HUDEP-2 (cell line): ENCODE data around the gene IRF8.
"Not testable (repeated sequence)": the region's sequence is repeated elsewhere in the genome, so short reads cannot be mapped to it uniquely, and the experiment has no call there.

Source experiments
- DNase-seq, 76 experiments: peaks; one replicate each; lab custom pipeline; 2025; ENCODE audit not compliant: unreplicated experiment in 76 of 76; lab: John Stamatoyannopoulos, UW

Gene IRF8

DNA sequence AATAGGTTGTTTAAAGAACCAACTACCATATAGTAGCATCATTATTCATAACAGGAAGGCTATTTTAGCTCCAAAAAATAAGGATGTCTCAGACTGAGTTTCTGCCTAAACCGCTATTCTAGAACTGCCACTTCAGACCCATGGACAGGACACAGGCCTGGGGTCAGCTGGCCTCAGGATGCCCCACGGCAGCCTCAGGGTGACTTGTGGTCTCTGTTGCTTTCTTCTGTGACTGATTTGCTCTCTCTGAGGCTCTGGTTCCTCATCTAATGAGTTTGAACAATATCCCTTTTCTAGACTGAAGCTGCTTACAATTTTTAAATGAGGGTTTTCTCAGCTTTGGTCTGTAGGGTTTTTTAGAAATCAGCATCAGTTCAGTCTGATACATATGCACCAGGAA, 31.8 kb upstream of the IRF8 start:
- no peak for DNase-seq

DNA sequence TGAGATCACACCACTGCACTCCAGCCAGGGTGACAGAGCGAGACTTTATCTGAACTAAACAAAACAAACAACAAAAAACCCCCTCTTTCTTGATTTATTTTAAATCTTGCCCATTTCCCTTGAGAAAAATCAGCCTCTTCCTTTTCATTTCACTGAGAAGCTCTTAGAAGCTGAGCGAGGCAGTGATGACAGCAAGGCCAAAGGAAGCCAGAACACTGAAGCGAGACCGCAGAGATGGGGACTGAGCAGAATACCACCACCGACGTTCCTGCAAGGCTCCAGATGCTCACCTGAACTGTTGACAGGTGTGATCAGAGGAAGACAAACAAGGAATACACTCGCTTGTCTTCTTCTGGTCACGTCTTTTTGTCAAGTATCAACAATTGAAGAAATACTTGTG, 30.5 kb upstream of the IRF8 start:
- DNase-seq: no peak

DNA sequence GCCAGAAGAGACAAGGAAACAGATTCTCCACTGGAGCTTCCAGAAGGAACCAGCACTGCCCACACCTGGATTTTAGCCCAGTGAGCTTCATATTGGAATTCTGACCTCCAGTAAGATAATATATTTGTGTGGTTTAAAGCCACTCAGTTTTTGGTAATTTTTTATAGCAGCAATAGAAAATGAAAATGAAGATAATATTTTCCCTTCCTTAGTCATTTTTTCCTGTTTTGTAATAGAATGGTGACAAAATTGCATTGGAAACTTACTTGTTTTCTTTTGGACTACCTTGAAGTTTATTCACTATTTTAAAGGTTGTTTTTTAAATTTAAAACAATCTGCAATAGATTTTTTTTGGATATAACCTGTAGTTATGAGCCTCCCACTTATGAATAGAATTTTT, 29.8 kb upstream of the IRF8 start:
- no peak for DNase-seq

DNA sequence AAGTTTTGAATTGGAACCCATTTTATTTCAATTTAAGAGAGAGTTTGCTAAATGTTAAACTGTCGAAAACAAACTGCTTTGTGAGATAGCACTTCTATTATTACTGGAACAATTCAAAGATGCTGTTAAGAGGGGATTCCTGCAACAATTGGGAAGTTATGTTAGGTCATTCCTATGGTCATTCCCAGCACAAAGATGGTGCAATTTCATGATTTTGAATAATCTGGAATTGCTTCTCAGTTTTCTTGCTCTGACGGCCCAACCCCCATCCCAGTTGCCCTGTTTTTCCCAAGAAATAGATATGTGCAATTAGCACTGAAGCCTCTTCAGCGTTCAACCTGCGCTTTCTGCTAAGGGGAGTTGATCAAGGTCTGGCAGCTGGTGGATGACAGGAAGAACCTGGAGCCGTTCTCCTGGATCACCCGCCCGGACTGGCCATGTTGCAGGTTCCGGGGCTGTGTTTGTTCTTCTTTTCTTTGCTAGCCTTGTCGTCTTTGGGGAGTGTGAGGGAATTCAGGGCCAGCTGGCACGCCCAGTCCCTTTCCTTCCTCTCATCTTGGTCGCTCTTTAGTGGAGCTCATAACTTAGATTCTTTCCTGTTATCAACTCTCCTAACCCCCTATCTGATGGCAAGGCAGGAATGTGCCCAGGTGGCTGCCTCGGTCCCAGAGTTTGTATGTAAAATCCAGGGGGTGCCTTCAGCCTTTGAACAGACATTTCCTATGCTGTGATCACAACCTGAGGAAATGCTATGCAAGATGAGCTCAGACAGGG, 29.0 kb upstream of the IRF8 start:
- DNase-seq: no peak

DNA sequence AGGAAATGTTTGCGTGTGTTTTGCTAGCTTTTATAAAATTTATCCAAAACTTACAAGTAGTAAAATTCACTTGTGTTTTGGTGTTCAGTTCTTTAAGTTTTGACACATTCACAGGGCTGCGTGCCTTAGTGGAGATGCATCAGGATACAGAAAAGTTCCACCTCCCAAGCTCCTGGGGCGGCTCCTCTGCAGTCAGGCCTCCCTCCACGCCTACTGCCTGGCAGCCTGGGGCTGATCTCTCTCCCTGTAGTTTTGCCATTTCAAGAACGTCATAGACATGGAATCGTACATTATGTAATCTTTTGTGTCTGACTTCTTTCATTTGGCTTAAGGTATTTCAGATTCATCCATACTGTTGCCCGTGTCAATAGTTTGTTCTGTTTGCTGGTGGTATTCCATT, 27.2 kb upstream of the IRF8 start:
- DNase-seq: no peak

DNA sequence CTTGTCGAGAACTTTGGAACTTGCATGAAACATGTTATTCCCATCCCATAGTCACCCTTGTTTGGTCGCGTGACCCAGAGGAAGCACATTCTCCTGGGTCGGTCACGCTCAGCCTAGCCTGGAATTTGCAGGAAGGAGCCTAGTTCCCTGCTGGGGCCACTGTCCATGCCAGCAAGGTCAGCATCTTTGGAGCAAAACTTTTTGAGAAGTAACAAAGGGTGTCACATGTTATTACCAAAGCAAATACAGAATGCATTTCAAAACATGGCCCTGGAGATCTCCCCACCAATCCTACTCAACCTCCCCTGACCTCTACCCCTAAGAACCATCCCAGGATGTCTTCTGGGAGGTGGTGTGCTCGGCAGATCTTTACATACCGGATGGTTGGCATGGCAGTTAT, 26.2 kb upstream of the IRF8 start:
- no peak for DNase-seq

DNA sequence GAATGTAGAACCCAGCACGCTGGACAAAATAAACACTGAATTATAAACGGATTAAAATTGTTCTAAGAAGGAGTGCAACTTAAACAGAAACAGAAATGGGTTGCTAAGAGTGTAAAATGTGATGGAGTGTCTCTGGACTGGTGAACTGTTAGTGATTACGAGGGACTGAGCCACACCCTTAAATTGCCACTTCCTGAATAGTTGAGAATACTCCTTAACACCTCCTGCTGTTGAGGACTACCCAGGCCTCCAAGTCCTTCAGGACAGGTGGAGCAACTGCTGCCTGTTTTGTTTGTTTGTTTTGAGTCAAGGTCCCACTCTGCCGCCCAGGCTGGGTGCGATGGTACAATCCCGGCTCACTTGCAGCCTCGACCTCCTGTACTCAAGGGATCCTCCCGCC, 25.8 kb upstream of the IRF8 start:
- DNase-seq: no peak

DNA sequence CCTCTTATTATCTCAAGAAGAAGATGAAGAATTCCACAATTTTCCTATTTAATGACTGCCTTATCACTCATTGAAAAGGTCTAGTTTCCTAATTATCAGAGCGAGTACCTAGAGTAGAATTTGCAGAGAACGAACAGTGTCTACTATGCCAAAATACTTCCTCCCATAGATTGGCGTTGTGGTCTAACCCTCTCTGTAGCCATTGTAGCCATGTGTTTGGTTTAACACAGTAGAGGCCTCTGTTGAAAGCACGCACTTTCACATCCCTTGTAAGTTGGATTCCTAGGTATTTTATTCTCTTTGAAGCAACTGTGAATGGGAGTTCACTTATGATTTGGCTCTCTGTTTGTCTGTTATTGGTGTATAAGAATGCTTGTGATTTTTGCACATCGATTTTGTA, 24.9 kb upstream of the IRF8 start:
- not testable (repeated sequence) for DNase-seq

DNA sequence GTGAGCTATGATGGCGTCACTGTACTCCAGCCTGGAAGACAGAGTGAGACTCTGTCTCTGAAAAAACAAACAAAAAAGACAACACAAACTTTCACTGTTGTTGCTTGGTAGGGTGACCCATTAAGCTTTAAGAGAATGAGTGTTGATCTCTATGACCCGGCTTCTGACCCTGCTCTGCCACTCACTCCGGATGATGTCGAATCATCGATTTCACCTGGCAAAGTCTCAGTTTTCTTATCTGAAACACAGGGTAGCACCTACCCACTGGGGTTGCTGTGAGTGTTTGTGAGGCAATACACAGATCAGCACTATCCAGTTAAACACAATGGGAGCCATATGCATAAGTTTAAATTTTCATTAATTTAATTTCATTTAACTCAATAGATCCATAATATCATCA, 20.6 kb upstream of the IRF8 start:
- no peak for DNase-seq

DNA sequence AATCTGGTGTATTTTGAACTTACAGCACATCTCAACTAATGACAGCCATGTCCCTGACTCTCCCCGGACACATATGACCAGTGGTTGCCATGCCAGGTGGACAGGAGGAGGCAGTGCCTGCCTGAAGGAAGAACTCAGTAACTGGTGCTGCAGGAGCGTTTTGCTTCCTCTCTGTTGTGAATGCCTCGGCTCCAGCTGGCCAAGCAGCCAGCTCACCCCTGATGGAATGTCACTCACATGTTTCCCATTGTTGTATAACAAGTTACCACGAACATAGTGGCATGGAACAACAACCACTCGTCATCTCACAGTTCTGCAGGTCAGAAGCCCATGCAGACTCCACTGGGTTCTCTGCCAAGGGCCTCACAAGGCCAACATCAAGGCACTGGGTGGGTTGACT, 20.1 kb upstream of the IRF8 start:
- no peak for DNase-seq

DNA sequence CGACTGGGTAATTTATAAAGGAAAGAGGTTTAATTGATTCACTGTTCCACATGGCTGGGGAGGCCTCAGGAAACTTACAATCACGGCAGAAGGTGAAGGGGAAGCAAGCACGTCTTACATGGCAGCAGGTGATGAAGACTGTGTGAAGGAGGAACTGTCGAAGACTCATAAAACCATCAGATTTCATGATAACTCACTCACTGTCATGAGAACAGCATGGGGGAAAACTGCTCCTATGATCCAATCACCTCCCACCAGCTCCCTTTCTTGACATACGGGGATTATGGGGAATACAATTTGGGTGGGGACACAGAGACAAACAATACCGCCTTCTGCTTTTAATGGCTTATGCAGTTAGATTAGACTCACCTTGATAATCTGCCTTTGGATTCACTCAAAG, 19.4 kb upstream of the IRF8 start:
- no peak for DNase-seq

DNA sequence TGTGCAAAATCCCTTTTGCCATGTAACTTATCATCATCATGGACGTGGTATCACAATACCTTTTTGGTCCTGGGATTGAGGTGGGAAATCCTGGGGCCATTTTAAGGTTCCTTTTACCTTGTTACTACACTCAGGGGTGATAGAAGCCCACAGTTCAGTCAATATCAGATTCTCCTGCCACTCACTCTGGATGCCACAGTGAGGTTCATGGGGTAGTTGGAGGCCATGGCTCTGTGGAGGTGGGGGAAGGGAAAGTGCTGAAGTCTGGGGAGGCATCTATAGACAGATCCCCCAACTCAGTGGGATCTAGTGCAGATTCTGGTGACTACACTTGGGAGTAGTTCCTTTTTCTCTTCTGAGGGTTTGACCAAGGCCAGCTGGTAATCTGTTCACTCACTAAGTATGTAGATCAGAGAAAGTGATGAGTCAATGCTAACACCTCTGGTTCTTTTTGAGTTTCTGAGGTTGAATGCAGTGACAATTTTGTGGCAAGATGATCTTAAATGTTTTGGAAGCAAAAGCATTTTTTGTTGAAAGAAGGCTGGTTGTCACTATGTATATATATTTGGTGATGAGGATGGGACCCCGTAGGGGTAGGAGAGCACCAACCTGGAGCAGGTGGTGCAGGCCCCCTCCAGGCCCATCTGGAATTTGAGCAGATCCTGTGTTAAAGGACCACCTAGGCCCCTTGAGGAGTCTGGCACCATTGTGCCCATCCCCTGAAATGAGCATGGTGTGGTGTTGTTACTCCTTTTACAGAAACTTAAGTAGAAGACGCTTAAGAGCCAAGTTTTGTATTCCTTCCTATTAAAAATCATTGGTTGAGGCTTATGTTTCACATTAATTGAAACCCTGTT, 18.8 kb upstream of the IRF8 start:
- DNase-seq: no peak

DNA sequence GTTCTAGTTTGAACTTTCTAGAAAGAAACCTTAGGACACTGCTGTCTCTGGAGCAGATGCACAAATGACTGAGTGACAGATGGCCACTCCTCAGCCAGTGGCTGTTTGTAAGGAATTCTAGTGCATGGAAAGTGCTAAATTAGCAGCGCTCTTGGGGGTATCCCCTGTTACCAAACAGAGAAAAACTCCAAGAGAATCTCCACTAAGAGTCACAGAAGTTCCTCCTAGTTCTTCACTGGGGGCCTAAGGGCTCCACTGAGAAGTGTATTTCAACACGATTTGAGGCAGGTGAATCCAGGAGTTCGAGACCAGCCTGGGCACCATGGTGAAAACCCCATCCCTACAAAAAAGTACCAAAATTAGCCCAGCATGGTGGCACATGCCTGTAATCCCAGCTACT, 18.1 kb upstream of the IRF8 start:
- DNase-seq: no peak

DNA sequence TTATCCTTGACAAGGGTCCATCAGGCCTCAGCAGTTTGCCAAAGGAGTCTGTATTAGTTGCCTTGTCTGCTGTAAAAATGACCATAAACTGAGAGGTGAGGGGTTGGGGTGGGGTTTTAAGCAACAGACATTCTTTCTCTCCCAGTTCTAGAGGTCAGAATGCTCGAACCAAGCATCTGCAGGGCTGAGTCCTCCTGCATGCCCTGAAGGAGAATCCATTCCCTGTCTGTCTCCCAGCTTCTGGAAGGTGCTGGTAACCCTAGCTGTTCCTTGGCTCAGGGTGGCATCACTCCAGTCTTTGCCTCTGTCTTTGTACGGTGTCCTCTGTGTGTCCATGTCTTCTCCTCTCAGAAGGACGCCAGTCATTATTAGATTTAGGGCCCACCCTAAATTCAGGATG, 17.5 kb upstream of the IRF8 start:
- no peak for DNase-seq

DNA sequence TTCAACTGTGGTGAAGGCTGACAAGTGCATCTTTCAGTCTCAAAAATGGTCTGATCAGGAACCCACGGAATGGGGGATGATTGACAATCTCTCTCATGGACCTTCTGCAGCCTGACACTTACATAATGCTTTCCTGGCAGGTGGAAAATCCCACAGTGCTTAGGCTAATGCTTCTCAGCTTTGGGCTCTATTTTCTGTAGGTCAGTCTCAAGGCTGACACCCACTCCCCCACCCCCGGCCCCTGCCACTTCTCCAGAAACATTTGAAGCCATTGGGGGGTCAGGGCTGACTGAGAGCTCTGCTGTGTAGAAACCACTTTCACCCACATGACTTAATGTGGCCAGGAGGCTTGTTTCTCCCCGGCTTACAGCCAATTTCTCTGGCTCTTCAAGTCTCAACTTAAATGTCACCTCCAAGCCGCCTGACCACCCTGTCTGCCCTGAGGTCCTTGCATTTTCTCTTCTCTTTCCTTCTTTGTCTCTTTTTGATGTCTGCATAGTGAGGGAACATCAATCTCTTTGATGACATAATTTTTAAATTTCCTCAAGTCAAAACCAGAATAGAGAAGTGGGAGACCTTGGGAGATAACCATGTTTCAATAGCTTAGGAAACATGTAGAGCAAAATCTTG, 16.7 kb upstream of the IRF8 start:
- DNase-seq: no peak

DNA sequence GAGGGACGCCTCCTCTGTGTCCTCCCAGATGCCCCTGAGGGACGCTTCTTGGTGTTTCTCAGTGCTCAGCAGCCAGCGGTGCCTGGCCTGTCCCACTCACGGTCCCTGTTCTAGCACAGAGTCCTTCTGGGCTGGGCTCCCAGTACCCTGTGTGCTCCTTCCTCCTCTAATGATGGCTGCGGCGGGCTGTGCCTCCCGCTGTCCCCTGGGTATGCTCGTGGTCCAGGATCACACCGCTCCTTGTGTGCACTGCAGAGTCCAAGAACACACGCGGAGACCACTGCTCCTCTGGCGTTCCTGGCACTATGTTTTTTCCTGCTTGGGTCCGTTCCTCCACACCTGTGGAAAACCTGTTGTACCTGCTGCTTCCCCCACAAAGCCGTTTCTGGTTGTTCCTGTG, 15.1 kb upstream of the IRF8 start:
- DNase-seq: no peak

DNA sequence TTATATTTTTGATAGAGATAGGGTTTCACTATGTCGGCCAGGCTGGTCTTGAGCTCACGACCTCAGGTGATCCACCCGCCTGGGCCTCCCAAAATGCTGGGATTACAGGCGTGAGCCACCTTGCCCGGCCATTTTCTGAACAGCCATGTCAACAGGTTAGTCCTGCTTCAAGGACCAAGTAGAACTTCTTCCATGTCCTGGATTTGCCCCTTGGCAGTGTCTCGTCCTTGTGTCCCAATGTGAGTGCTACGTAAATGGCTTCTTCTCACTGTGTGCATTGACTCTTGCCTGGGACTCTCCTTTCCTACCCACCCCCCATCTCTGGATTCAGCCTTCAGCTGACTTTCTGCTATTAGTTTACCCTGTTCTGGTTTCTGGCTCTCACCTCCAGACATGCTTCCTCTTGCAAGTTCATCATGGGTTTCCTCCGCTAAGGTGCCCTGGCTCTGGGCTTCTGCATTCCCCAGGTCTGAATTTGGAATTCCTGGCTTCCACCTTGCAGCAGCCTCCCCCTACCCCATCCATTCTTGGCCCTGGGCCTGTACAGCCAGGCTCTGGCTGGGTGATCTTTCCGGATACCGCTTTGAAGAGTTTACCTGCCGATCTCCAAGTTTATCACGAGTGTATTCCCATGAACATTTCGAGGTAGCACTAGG, 14.0 kb upstream of the IRF8 start:
- no peak for DNase-seq

DNA sequence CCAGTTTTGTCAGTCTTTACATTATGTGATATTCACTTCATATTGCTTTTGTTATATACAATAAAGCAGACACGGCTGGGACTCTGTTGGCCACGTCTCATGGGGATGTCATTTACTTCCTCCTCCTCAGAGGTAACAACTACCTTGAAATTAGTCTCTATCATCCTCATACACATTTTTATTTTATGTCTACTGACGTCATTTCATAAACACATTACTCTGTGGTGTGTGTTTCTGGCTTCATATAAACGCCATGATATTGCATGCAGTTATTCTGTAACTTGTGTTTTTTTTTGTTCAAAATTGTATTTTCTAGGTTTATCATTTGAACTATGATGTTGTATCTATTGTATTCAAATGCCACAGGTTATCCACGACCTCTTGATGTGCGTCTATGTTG, 13.4 kb upstream of the IRF8 start:
- no peak for DNase-seq

DNA sequence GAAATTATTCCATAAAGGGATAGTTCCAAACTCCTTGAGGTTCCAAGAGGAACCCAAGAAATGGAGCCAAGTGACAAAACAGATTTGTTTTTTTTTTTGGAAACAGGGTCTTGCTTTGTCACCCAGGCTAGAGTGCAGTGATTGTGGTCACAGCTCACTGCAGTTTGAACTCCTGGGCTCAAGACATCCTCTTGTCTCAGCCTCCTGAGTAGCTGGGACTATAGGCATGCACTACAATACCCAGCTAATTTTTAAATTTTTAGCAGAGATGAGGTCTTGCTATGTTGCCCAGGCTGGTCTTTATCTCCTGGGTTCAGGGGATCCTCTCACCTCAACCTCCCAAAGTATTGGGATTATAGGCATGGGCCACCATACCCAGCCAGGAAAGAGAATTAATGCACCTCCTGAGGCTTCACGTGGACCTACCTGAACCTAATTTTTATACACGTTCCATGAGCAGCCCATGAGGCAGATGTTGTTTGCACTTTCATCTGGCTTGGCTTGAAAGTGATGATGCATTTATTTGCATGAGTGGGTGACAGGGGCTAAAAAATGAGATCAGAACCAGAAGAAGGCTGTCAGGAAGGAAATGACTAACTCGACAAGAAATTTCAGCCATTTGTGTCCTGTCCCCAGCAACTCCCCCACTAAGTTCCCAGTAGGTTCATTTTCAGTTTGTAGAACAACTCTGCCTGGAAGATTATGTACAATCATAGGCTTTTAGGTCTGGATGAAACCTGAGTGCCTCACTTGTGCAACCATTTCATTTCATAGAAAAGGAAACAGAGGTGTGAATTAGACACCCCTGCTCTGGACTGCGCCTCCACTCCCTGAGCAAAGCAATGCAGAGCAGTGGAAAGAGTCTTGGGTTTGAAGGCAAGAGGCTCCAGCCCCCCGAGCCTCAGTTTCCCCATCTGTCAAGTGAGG, 10.3 kb upstream of the IRF8 start:
- no peak for DNase-seq
